SK-N-SH (cell line): ENCODE data around the gene PRKACA. TPM values are rescaled to one million over a fixed set of nuclear protein-coding genes. Genes with fewer than 3 reads are reported as not detected.
A peak's percentile ranks its signal among the peaks of the same experiment; 100 is the strongest.

ENCODE experiments used
- CTCF ChIA-PET: fragments of 300-600, 350-600 bp; formaldehyde crosslinking; extraction: SDS; loops from one replicate; lab custom pipeline; 2021; lab: Yijun Ruan, JAX
- POLR2A ChIA-PET: fragments of 350-600 bp; sonication (Branson Sonifier 250); formaldehyde crosslinking; extraction: SDS; loops from one replicate; lab custom pipeline; 2020; ENCODE audit warnings: antibody characterized with exemption, inconsistent platforms; lab: Yijun Ruan, JAX
- DNase-seq: peaks from one replicate; pipeline ENCODE4 v3.0.0; 2012
- H2AFZ ChIP-seq: fragments of 200-600 bp; sonication (generic); 2 replicates; pipeline ENCODE4 v1.8.1; 2016; ENCODE audit warnings: antibody characterized with exemption, mild to moderate bottlenecking, low read depth
- H3F3A ChIP-seq: fragments of 200-600 bp; sonication (generic); replicated peaks from 2 replicates; pipeline ENCODE3; 2016; ENCODE audit warnings: antibody characterized with exemption, mild to moderate bottlenecking; ENCODE audit not compliant: insufficient read depth
- H3K27ac ChIP-seq, 2 experiments: fragments of 200-500 bp in 1 of 2; fragments of 200-600 bp in 1 of 2; sonication (Bioruptor generic) in 1 of 2; sonication (generic), shearing (Covaris generic) in 1 of 2; 2 replicates each; pipeline versions ENCODE4 v1.5.1 to v1.6.1; 2014 to 2016; ENCODE audit warnings: low read depth in 2 of 2, inconsistent platforms in 1 of 2, low read length in 1 of 2, mild to moderate bottlenecking in 1 of 2, mixed read lengths in 1 of 2
- H3K27me3 ChIP-seq: fragments of 200-600 bp; sonication (generic), shearing (Covaris generic); 2 replicates; pipeline ENCODE4 v1.6.1; 2016; ENCODE audit warnings: mixed run types; ENCODE audit not compliant: insufficient read depth
- H3K36me3 ChIP-seq, 2 experiments: fragments of 200-500 bp in 1 of 2; fragments of 200-600 bp in 1 of 2; sonication (Bioruptor generic) in 1 of 2; sonication (generic) in 1 of 2; replicated peaks in 1 of 2; 2 replicates each; pipeline versions ENCODE3 to v1.5.1; 2014 to 2016; ENCODE audit warnings: low read length in 1 of 2, mild to moderate bottlenecking in 1 of 2; ENCODE audit not compliant: insufficient read depth in 2 of 2, control insufficient read depth in 1 of 2
- H3K4me1 ChIP-seq, 2 experiments: fragments of 200-500 bp in 1 of 2; fragments of 200-600 bp in 1 of 2; sonication (Bioruptor generic) in 1 of 2; sonication (generic), shearing (Covaris generic) in 1 of 2; 2 replicates each; pipeline versions ENCODE4 v1.5.1 to v1.6.1; 2014 to 2016; ENCODE audit warnings: low read depth in 1 of 2, low read length in 1 of 2, mixed run types in 1 of 2; ENCODE audit not compliant: insufficient read depth in 2 of 2, control insufficient read depth in 1 of 2
- H3K4me2 ChIP-seq: fragments of 200-600 bp; sonication (generic), shearing (Covaris generic); 2 replicates; pipeline ENCODE4 v1.6.1; 2017; ENCODE audit warnings: mixed run types
- H3K4me3 ChIP-seq, 2 experiments: fragments of 200-500 bp in 1 of 2; fragments of 200-600 bp in 1 of 2; sonication (Bioruptor generic) in 1 of 2; sonication (generic), shearing (Covaris generic) in 1 of 2; 2 replicates each; pipeline versions ENCODE4 v1.5.1 to v1.8.1; 2014 to 2016; ENCODE audit warnings: low read depth in 2 of 2, inconsistent platforms in 1 of 2, low read length in 1 of 2, mild to moderate bottlenecking in 1 of 2, mixed read lengths in 1 of 2, moderate library complexity in 1 of 2
- H3K79me2 ChIP-seq: fragments of 200-600 bp; sonication (generic); 2 replicates; pipeline ENCODE4 v1.8.1; 2017; ENCODE audit warnings: mild to moderate bottlenecking; ENCODE audit not compliant: insufficient read depth
- H3K9ac ChIP-seq: fragments of 200-600 bp; sonication (generic); 2 replicates; pipeline ENCODE4 v1.6.1; 2017; ENCODE audit warnings: mixed run types
- H3K9me2 ChIP-seq: fragments of 200-600 bp; sonication (generic); 2 replicates; pipeline ENCODE4 v1.6.1; 2017; ENCODE audit warnings: mixed run types
- H3K9me3 ChIP-seq: fragments of 200-600 bp; sonication (generic); 2 replicates; pipeline ENCODE4 v1.6.1; 2017; ENCODE audit warnings: mixed run types, mild to moderate bottlenecking, moderate library complexity
- H4K20me1 ChIP-seq: fragments of 200-600 bp; sonication (generic); 2 replicates; pipeline ENCODE4 v1.6.1; 2017; ENCODE audit warnings: mild to moderate bottlenecking, mixed run types; ENCODE audit not compliant: insufficient read depth
- EZH2phosphoT487 ChIP-seq: fragments of 200-600 bp; sonication (generic); IDR thresholded peaks from 2 replicates; pipeline ENCODE4 v1.6.1; 2017; ENCODE audit warnings: low read depth, mixed run types, mild to moderate bottlenecking, antibody characterized with exemption, moderate library complexity, borderline replicate concordance
- MAX ChIP-seq: IDR thresholded peaks from 2 replicates; pipeline ENCODE4 v1.4.0; 2012; ENCODE audit warnings: low read depth
- MEF2A ChIP-seq: IDR thresholded peaks from 2 replicates; pipeline ENCODE4 v1.4.0; 2012; ENCODE audit warnings: low read depth, borderline replicate concordance
- MXI1 ChIP-seq: IDR thresholded peaks from 2 replicates; pipeline ENCODE4 v1.6.1; 2012; ENCODE audit warnings: mild to moderate bottlenecking, low read depth, low read length, improper control_type of control experiment
- NFIC ChIP-seq: IDR thresholded peaks from 2 replicates; pipeline ENCODE4 v1.4.0; 2012; ENCODE audit warnings: borderline replicate concordance
- NRF1 ChIP-seq: IDR thresholded peaks from 2 replicates; pipeline ENCODE4 v1.6.1; 2012; ENCODE audit warnings: low read depth, mild to moderate bottlenecking, low read length
- RFX5 ChIP-seq: IDR thresholded peaks from 2 replicates; pipeline ENCODE4 v1.6.1; 2012; ENCODE audit warnings: mild to moderate bottlenecking, improper control_type of control experiment, low read length
- WGBS: methylation state at CpG from one replicate; pipeline ENCODE4 v1.1.6; 2017; ENCODE audit warnings: low lambda C conversion rate; 5-methylcytosine and 5-hydroxymethylcytosine counted together
- polyA plus RNA-seq, 3 experiments: library from polyadenylated mRNA; depleted of rRNA; stranded (reverse); fragments of >200 nt; gene quantifications; 2 replicates each; pipeline ENCODE4 v1.2.3, GENCODE V29; 2012

Gene PRKACA
- polyA plus RNA-seq, 1 of the 3 experiments (the other 2 are of a cell fraction), result 48.4 TPM

- Histone ChIP-seq H3F3A (peaks cover 15% of the 10 kb centered on the region), H4K20me1 (no peaks in the 10 kb centered on the region), H3K79me2 (peaks cover 30% of the 10 kb centered on the region), H3K4me1 (peaks cover 15 to 36% of the 10 kb centered on the region in 2 experiments), H3K36me3 (no peaks in the 10 kb centered on the region), H3K9me2 (no peaks in the 10 kb centered on the region), H3K27me3 (no peaks in the 10 kb centered on the region), H3K27ac (peak overlapping the region; percentile 70 to 98), H2AFZ (peak overlapping the region; percentile 77), H3K4me2 (peak overlapping the region; percentile 81), H3K9ac (peak overlapping the region; percentile 54), H3K4me3 (peak overlapping the region; percentile 55 to 62), H3K9me3 (no peaks in the 10 kb centered on the region)
- peak; percentile 42 for DNase-seq
- ChIA-PET CTCF (interaction anchor here (0.7 to 3.7 kb wide), 4 partner anchors 17 to 230 kb away, joined by 3 to 22 read pairs (median 6); partner anchors contain the start of gene ASF1B), POLR2A (interaction anchor here (2.4 kb wide), 1 partner anchor 17 kb away, joined by 13 read pairs; the partner anchor contains the start of gene ASF1B)
- WGBS, result 27% methylated on average over 18 of the region's 61 CpGs
- TF ChIP-seq RFX5, result no peak
- TF ChIP-seq NRF1, result peak; percentile 35; the same call in 1 of the 2 replicates
- TF ChIP-seq MXI1, result peak; percentile 38; the same call in 1 of the 2 replicates
- TF ChIP-seq MAX, result 0 out of 2 replicates have a peak, but pooled peaks have one; percentile 12
- no peak for TF ChIP-seq NFIC
- TF ChIP-seq EZH2phosphoT487, result no peak
These were observed 846 bp upstream of the PRKACA start for GRCh38 chr19:14118165-14119051.

DNA sequence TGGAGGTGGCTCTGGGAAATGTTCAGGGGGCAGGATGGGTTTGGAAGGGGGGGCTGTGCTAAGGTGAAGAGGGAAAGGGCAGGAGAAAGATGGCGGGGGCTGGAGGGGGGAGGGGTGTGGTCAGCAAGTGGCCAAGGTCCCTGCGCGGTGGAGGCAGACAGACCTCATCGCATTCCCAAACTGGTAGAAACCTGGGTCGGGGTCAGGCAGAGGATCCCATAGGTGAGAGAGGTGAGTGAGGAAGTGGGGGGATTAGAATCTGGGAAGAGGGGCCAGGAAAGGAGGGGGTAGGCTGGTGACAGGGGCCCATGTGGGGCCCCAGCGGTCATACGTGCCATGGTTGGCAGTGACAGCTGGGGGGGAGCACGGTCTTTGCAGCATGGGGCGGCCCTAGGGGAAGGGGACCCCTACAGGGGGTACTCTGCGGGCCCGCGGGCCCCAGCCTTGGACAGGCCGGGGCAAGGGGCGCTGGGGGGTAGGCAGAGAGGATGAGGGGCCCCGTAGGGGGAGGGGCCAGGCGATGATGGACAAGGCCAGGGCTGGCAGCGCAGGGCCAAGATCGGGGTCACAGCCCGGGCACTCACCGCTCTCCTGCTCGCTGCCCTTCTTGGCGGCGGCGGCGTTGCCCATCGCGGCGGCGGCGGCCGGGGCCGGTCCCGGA is 514 bp downstream of the PRKACA start:
- no peaks in the 10 kb centered on the region for H3K9me3 ChIP-seq
- DNase-seq, result peak; percentile 47
- peak overlapping the region; percentile 98 for H3K4me2 ChIP-seq
- peaks cover 15 to 36% of the 10 kb centered on the region in 2 experiments for H3K4me1 ChIP-seq
- H3K36me3 ChIP-seq, result no peaks in the 10 kb centered on the region
- ChIA-PET POLR2A (interaction anchor here (2.4 kb wide), 1 partner anchor 19 kb away, joined by 13 read pairs; the partner anchor contains the start of gene ASF1B), CTCF (interaction anchor here (2.2 to 3.7 kb wide), 3 partner anchors 19 to 231 kb away, joined by 9 to 22 read pairs (median 18); partner anchors contain the start of genes ASF1B and MISP3)
- peaks cover 38% of the 10 kb centered on the region for H3K79me2 ChIP-seq
- H3K4me3 ChIP-seq, result peak overlapping the region; percentile 79 to 80
- no peaks in the 10 kb centered on the region for H4K20me1 ChIP-seq
- no peaks in the 10 kb centered on the region for H3K9me2 ChIP-seq
- WGBS, result 5% methylated on average over 13 of the region's 33 CpGs
- H3F3A ChIP-seq, result peaks cover 15% of the 10 kb centered on the region
- no peaks in the 10 kb centered on the region for H3K27me3 ChIP-seq
- H3K27ac ChIP-seq, result peak overlapping the region in 1 of 2 experiments; percentile 51; a peak in 1 of 4 replicates
- peak overlapping the region; percentile 69 for H3K9ac ChIP-seq
- no peak overlapping the region for H2AFZ ChIP-seq
- TF ChIP-seq MXI1 (peak; percentile 31; the same call in 1 of the 2 replicates), MEF2A (no peak)
